Nucleus accumbens (tissue), 56 donors: ENCODE data around the gene AKT1.
"Not testable (repeated sequence)": the region's sequence is repeated elsewhere in the genome, so short reads cannot be mapped to it uniquely, and the experiment has no call there.

Source experiments
- DNase-seq, 56 donors: peaks; one replicate each; lab custom pipeline; 2025; lab: John Stamatoyannopoulos, UW

The AKT1 gene

DNA sequence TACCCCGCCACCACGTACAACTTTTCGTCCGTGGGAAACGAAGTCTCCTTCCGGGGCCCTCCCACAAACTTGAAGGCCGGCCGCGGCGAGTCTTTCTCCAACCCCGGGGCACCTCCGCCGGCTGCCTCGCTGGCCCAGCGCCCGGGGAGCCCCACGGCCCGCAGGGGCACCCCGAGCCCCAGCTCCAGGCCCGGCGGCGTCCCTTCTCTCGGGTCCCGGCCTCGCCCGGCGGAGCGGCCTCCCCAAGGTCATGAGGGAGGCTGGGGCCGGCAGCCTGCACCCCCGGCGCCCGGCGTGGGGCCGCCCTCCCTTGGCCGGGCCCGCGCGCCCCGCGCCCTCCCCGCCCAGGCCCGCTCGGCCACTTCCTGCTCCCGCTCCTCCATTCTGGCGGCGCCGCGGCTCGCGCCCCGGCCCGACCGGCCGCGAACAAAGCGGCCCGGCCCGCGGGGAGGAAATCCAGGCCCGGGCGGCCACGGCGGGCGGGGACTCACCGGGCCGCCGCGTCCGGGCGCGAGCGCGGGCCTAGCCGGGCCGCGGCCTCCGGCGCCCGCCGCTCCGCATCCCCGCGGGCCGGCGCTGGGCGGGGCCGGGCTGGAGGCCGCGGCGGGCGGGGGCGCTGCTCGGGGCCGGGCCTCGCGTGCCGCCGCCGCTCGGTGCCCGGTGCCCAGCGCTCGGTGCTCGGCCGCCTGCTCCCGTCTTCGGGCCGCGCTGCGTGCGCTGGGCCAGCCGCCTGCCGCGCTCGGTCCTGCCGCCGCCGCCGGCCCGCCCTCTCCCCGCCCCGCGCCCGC lies at the start of gene AKT1:
Gene AKT1, minus strand, starts transcription at position 756 of the 788 bp plus-strand sequence. CDS start 3,105 bp downstream, outside the sequence.
- peak in 6 of 56 donors; percentile 7 to 36 (median 26) for DNase-seq

DNA sequence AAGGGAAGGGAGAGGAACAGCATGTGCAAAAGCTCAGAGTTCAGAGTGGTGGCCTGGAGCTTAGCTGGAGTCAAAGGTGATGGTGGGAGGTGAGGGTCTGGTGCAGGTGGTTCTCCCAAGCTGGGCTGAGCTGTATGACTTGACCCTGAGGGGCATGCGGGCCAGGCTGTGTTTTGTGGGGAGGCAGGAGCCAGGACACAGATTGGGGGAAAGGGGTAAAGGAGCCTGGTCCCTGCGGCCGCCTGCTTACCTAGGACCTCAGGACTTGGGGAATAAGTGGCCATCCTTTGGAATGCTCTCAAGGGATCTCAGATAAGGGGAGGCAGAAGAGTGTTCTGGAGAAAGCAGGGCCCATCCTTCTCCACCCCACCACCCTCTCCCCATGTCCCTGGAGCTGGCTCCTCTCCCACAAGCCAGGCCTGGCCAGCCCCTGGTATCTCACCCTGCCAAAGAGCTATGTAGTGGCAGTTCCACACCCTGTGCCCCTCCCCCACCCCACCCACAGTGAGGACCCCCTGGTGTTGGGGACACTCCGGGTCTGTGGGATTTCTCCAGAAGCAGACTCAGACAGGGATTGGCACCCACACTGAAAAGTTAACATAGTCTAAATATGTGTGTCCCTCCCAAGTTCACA lies 49.6 kb upstream of the AKT1 start:
- DNase-seq, result no peak

GRCh38 chr14:104844306-104845032 lies 48.9 kb upstream of the AKT1 start:
- peak in 1 of 56 donors; percentile 22 for DNase-seq

- peak in 8 of 56 donors; percentile 28 to 56 (median 32) for DNase-seq
These were observed 48.1 kb upstream of the AKT1 start for GRCh38 chr14:104843442-104844305.

- DNase-seq, result no peak
These were observed 47.5 kb upstream of the AKT1 start for GRCh38 chr14:104843006-104843405.

DNA sequence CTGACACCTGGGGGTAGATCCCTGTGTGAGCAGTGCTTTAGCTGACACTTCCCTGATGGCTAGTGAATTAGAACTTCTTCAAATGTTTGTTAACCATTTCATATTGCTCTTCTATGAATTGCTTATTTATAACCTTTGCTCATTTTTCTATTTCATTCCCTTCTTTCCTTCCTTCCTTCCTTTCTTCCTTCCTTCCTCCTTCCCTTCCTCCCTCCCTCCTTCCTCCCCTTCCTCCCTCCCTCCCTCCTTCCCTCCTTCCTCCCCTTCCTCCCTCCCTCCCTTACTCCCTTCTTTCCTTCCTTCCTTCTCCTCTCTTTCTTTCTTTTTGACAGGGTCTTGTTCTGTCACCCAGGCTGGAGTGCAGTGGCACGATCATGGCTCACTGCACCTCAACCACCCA lies 46.2 kb upstream of the AKT1 start:
- no peak for DNase-seq

DNA sequence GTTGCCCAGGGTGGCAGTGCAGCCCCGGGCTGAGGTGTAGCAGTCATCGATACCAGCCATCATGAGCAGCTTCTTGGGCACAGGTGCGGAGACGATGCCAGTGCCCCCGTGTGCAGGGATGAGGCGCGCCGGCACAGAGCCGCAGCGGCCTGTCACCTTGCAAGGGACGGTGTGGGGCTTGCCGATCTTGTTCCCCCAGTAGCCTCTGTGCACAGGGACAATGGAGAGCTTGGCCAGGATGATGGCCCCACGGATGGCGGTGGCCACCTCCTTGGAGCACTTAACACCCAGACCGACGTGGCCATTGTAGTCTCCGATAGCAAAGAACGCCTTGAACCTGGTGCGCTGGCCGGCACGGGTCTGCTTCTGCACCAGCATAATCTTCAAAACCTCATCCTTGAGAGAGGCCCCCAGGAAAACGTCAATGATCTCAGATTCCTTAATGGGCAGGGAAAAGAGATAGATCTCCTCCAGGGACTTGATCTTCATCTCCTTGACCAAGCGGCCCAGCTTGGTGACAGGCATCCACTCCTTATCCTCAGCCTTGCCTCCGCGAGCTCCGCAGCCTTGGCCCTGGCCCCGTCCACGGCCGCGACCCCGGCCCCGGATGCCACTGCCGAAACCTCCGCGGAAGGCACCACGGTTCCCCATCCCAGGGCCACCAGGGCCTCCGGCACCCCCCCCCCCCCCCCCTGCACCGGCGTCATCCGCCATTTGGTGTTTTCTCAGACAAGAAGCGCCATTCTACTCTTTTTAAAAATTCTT lies 40.8 kb upstream of the AKT1 start:
- not testable (repeated sequence) for DNase-seq

- no peak for DNase-seq
These were observed 35.2 kb upstream of the AKT1 start for GRCh38 chr14:104830781-104831180.

GRCh38 chr14:104827177-104828055 lies 31.9 kb upstream of the AKT1 start:
- peak in 1 of 56 donors; percentile 21 for DNase-seq

GRCh38 chr14:104826861-104827176 lies 31.3 kb upstream of the AKT1 start:
- no peak for DNase-seq

DNA sequence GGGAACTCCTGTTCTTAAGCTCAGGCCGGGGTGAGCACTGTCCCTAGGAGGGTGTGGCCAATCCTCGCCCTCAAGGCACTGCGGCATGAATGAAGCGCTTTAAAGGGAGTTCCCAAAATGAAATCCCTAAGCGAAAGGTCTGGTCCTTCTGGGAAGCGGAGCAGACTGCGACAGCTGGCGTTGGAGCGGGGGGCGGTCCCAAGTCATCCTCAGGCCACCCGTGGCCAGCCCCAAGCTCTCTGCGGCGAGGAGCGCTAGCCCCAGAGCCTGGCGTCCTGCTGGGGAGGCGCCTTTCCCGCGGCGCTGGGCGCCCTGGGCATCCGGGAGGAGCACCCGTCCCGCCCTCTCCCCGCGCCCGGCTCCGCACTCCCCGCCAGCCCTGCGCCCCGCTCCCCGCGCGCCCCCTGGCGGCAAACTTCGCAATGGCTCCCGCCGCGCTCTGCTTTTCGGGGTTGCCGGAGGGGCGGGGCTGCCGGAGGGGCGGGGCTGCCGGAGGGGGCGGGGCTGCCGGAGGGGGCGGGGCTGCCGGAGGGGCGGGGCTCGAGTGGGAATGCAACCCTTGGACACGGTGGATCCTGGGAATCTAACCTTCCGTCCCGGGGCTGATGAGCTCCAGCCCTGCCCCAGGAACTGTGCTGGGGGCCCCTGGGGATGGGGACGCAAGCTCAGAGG lies 30.8 kb upstream of the AKT1 start:
- peak in 54 of 56 donors; percentile 37 to 96 (median 80) for DNase-seq

DNA sequence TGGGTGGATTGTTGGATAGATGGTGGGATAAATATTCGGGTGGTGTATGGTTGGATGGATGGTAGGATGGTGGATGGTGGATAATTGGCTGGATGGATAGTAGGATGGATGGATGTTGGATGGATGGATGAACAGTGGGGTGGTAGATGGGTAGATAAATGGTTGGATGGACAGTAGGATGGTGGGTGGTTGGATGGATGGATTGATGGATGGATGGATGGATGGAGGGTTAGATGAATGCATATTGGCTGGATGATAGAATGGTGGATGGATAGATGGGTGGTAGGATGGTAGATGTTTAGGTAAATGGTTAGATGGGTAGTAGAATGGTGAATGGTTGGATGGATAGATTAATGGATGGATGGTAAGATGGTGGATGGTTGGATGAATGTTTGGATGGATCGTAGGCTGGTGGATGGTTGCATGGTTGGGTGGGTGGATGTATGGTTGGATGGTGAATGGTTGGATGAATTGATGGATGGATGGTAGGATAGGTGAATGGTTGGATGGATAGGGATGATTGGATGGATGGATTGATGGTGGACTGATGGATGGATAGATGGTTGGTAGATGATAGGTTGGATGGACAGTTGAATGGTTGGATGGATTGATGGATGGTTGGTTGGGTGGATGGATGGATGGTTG lies 28.9 kb upstream of the AKT1 start:
- DNase-seq, result no peak

- no peak for DNase-seq
These were observed 27.5 kb upstream of the AKT1 start for GRCh38 chr14:104822821-104823615.

DNA sequence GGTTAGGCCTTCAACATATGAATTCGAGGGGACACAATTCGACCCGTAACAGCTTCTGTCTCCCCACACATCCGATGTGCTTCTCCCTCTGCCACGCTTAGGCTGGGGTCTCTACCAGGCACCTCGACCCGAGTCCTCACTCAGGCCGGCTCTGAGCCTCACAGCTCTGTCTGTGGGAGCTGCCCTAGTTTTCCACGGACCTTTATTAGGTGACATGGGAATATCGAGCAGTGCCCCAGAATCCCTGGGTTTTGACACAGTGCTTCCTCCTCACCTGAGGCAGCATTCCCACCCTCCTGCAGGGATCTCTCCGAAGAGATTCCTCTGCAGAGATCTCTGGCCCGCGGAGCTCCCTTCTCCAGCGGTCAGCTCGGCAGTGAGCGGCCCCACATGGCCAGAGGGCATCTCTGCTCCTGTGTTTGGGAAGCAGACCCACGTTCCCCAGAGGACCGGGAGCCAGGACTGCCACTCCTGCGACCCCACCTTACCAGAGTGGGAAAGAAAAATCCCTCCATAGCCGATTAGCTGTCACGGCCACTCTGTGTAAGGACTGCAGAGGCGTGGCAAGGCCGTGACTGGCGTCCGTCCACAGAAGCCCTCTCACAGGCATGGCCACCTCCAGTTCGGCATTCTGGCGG lies 26.5 kb upstream of the AKT1 start:
- DNase-seq, result no peak

DNA sequence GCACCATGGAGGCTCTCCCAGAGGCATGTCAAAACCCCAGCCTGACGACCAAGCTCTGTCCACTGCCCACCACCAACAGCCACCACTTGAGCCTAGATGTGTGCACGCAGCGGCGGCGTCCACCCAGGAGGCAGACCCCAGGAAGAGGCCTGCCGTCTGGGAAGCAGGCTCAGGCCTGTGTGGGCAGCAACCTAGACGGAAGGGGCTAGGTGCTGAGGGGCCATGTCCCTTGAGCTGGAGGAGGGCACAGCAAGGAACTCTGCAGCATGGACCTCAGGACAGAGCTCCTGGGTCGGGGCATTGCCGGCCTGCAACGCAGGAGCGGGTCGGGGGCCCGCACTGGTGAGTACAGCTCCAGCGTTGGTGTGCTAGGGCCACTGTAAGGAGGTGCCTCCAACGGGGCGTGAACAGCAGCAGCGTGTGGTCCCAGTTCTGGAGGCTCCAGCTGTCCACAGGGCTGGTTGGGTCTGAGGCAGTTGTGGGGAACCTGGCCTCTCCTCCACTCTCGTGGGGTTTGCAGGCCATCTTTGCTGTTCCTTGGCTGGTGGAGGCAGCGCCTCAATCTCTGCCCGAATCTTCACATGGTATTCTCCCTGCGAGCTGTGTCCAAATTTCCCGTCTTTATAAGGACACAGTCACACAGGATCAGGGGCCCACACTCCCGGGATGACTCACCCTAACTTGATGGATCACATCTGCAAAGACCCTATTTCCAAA lies 25.8 kb upstream of the AKT1 start:
- no peak for DNase-seq
